HG03521 (cell line): ENCODE data around the gene ZNF143.
"Not testable (repeated sequence)": the region's sequence is repeated elsewhere in the genome, so short reads cannot be mapped to it uniquely, and the experiment has no call there.

Source experiments
- ATAC-seq: cut with Tn5 transposase; IDR thresholded peaks from one replicate; pipeline ENCODE4 v1.9.1; 2021; ENCODE audit warnings: mild to moderate bottlenecking, moderate library complexity; ENCODE audit not compliant: unreplicated experiment

The ZNF143 gene

DNA sequence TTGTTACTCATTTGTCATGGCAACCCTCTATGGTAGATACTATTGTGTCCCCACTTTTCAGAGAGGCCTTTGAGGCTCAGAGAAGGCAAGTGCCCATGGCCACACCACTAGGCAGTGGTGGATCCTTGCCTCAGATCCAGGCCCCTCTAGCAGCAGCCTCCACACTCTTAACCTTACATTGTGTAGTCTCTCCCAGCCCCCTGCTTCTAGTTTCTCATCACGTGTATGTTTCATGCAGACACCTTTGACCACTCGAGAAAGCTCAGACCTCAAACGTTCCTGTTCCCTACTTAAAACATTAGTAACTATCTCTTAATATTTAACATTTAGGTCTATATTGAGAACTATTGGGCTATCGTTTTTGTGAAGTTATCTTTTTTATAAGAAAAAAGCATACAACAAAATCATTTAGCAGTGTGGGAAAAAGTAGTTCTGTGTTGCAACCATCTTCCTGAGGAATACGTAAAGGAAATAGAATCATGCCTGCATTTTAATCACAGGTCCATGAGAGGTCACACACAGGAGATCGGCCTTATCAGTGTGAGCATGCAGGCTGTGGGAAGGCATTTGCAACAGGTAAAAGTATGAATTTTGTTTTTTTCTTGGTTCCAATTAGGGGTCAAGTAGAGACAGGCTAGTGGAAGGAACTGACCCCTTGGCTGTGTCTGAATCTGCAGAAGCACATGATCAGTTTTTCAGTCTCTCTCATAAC, 35.1 kb downstream of the ZNF143 start:
- no peak for ATAC-seq

- ATAC-seq, result no peak
Measured at GRCh38 chr11:9498457-9499078, 37.8 kb downstream of the ZNF143 start.

GRCh38 chr11:9506489-9507276, 45.9 kb downstream of the ZNF143 start:
- no peak for ATAC-seq

DNA sequence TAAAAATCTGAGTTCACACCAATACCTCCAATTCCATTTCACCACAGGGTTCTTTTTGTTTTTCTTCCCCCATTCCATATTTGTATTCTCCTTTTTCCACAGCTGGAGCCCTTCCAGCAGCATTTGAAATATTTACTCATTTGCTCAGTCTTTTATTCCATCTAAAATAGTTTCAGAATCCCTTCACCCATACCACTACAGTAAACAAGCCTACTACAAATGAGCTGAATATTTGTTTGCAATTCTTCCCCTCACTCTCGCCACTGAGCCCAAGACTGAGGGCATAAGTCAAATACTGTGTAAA, 46.4 kb downstream of the ZNF143 start:
- ATAC-seq, result no peak

DNA sequence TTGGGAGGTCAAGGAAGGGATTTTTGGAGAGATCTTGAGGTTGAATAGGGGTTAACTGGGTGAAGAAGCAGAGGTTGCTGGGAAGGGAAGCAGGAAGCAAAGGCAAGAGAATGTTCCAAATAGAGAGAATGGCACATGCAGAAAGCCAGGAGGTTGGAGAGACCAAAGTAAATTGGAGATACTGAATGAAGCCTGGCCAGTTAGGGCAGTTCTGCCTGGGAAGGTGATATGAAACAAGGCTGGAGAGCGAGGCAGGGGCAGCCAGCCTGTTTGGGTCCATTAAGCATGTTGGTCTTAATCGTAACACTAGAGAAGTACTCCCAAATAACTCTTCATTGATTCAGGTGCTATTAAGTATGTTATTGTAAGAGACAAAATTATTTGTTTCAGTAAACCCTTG, 48.2 kb downstream of the ZNF143 start:
- no peak for ATAC-seq

- ATAC-seq, result no peak
Measured at GRCh38 chr11:9512370-9513019, 51.7 kb downstream of the ZNF143 start.

GRCh38 chr11:9514576-9514975, 53.8 kb downstream of the ZNF143 start:
- ATAC-seq, result not testable (repeated sequence)

DNA sequence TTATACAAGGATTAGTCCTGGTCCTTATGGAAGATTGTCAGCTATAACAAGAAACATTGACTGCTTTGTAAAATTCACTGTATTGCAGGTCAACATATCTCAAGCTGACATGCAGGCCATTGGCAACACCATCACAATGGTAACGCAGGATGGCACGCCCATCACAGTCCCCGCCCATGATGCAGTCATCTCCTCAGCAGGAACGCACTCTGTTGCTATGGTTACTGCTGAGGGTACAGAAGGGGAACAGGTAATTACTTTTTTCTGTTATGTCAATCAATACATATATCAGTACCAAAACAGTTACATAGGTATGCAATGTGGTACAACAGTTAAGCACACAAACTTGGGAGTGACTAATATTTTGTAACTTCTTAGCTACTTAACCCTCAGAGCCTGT, 55.3 kb downstream of the ZNF143 start:
- no peak for ATAC-seq

- no peak for ATAC-seq
Measured at GRCh38 chr11:9518835-9519410, 58.1 kb downstream of the ZNF143 start.

DNA sequence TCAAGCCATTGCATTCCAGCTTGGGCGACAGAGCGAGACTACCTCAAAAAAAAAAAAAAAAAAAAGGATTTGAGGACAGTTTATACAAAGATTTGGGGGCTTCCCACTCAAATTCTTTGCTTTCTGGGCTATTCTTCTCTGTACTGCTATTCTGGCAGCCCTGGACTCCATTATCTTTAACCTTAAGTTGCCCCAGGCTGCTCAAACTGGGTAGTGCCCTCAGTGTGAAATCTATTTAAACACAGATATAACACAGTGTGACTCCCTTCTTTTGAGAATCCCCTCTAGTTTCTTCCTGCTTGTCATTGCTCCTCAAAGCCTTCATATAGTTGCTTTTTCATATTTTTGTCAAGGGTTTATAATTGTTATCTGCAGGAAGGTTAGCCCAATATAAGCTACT, 63.2 kb downstream of the ZNF143 start:
- no peak for ATAC-seq

DNA sequence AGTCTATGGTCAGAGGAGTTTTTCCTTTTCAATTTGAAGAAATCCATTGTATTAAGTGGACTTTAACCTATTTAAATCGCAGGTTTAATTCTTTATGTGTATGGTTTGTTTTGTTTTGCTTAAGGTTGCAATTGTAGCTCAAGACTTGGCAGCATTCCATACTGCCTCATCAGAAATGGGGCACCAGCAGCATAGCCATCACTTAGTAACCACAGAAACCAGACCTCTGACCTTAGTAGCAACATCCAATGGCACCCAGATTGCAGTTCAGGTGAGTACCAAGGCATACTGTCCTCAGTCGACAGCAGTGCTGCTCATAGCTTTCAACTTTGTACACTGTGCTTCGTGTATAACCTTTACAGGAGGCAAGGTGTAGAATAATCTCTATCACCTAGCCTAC, 64.3 kb downstream of the ZNF143 start:
- ATAC-seq, result no peak

DNA sequence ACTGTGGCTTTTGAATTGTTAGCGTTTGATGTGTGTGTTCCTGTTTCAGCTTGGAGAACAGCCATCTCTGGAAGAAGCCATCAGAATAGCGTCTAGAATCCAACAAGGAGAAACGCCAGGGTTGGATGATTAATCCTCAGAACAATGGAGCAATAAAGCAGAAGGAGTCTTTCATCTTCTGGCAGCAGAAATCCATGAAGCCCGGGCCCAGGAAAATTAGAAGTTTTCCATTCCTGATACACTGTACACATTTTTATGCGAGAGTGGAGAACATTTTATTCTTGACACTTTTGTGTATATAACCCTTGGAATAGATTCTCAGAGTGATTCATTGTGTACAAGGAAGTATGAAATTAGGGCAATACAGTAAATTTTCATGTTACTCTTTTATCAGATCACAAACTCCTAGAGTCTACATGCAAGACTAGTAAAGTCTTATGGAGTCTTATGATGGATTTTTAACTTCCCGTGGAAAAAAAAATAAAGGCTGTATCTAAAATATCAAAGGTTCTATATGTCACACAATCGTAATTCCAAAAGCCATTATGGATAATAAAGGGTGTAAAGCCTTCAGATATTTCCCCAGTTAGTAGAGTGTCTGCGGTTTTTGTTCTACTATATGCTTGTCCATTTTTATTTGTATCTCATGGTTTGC, 66.8 kb downstream of the ZNF143 start:
- no peak for ATAC-seq

DNA sequence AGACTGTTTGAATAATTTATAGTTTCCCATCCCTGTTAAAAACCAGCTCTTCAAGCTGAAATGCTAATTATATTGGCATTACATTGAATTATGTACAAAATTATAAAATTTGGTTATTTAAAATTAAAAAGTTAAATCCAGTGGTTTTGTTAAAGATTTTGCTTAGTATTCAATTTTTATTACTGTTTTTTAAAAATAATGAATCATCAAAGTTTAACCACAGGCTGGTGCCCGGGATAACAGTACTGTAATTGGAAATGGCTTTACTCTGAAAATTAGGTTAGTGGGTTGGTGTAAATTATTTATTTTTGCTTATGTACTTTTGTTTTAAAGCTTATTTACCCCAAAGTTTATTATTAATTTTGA, 67.3 kb downstream of the ZNF143 start:
- ATAC-seq, result no peak

- ATAC-seq, result no peak
Measured at GRCh38 chr11:9528573-9529333, 67.9 kb downstream of the ZNF143 start.

DNA sequence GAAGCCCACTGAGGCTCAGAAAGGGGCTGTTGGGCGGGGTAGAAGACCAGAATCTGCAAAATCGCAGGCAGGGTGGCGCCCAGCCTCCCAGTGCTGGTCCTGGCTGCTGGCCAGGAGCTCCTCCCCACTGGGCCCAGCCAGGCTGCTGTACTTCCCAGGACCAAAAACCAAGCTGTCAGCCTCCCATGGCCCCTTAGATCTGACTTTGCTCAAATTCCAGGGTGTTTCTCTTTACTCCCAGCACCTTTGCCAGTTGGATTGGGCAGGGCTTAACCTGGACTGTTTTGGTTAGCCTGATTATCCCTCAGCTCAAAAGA, 68.5 kb downstream of the ZNF143 start:
- no peak for ATAC-seq

- no peak for ATAC-seq
Measured at GRCh38 chr11:9530020-9530621, 69.3 kb downstream of the ZNF143 start.

DNA sequence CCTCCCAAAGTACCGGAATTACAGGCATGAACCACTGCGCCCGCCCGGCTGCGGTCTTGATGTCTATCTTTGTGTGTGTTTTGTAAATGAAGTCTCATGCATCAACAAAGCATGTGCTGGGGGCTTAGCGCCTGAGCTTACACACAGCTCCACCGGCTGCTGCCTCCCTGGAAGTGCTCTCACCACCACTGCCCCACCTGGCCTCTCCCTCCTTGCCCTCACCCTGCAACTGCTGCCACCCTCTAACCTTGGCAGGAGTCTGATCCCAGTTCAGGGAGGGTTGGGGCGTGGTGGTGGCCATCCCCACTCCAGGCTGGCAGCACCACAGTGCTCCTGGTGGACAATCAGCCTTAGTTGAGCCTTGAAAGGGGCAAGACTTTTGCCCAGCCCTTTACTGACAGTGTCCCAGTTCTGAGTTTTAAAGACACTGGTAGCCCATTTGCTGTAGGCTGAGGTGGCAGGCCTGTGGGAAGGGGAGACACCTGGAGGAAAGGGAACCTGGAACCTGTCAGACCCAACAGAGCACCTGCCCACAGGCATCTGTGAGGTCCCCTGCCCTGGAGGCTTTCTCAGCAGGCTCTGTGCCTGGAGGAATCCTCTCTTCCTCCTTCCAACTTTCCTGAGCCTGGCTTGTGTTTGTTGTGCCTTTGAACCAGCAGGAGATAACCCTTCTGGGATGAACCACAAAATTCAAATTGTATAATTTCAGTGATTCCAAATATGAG, 70.3 kb downstream of the ZNF143 start:
- ATAC-seq, result no peak

DNA sequence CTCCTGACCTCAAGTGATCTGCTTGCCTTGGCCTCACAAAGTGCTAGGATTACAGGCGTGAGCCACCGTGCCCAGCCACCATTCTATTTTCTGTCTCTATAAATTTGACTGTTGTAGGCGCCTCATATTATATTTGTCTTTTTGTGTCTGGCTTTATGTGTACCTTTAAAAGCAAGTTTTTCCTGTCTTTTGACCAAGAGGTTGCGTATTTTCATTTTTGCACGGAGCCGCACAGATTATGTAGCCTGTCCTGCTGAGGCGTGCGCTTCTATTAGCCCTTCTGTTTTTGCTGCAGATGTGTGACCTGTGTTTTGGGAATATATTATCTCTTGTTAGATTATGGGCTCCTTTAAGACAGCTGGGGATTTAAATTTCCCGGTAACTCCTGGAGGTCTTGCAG, 72.2 kb downstream of the ZNF143 start:
- ATAC-seq, result no peak

GRCh38 chr11:9533736-9534473, 73.1 kb downstream of the ZNF143 start:
- ATAC-seq, result no peak
